Measurements from ENCODE around the gene CARMIL1.
"Not testable (repeated sequence)": the region's sequence is repeated elsewhere in the genome, so short reads cannot be mapped to it uniquely, and the experiment has no call there.

CARMIL1 gene

DNA sequence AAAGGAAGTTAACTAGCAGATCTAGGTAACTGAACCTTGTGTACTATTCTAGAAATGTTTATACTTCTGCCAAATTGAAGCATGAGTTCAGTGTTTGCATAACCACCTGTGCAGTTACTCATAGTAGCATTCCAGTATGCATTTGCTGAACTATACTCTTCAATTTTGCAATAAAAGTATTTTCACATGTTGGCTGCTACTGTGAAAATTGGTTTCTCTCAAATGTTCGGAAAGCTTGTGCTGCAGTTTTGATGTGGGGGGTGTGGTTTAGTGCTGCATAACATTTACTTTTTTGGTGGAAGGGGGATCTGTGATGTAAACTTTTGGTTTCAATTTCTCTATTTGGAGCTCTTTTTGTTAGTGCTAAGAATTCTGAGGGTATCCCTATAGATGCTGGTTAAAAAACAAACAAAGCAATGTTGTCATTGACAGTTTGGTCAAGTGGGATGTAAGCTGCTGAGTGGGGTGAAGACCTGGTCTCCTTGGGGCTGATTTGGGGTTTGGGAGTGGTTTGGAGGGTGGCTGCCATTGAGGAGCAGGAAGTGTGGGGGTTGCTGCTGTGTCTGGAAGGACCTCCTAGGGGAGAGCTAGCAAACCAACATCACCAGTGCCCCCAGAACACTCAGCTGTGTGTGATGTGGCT, 87.8 kb downstream of the CARMIL1 start:
- DNase-seq (ENCODE audit: low read depth in 2 of 3, low spot score in 2 of 3), result no peak

DNA sequence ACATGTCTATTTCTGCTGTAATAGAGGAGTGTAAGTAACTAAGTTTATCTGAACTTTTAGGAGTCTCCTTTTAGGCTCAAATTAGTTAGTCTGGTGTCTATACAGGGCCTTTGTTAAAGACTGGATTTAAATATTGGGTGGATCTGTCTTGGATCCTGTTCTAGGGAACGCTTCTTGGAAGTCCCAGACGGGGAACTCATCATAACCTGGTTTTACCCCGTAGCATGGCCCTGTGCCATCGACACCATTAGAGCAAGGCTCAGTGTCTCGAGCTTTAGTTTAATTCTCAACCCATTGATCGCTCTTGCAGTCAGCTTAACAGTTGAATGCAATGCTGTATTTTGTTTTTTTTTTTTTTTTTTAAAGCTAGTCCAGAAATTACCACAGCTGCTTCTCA, 89.9 kb downstream of the CARMIL1 start:
- no peak for DNase-seq (ENCODE audit: low read depth in 2 of 3, low spot score in 2 of 3)

DNA sequence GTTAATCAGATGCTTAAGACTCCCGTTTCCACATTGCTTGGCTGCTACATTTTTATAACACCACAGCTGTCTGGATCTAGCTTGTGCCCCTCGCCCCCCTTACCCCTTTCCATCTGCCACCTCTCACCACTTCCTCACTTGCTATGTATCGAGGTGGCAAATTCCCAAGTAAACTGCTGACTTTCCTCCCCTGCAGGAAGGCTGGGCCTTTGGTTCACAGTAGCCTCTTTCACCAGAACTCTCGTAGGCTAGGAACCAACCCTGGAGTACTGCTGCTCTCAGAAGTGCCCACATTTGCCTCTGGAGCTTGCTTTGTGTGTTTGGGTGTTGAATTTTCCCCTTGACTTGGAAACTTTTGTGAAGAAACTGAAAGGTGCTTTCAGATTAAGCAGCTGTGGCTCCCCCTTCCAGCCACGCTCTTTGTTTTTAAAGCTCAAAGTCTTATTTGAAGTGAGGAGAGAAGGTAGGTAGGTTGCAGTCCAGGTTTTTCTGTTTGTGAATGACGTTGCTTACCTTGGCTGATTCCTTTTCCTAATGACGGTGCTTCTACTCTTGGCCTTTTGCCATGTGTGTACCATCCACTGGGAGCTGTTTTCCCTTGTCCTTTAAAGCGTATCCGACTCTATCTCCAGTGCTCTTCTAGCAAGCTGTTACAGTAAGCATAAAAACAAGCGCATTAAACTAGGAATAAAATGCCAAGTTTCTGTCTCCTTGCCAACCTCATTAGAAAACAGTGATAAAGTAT, 90.4 kb downstream of the CARMIL1 start:
- no peak for DNase-seq (ENCODE audit: low read depth in 2 of 3, low spot score in 2 of 3)

DNA sequence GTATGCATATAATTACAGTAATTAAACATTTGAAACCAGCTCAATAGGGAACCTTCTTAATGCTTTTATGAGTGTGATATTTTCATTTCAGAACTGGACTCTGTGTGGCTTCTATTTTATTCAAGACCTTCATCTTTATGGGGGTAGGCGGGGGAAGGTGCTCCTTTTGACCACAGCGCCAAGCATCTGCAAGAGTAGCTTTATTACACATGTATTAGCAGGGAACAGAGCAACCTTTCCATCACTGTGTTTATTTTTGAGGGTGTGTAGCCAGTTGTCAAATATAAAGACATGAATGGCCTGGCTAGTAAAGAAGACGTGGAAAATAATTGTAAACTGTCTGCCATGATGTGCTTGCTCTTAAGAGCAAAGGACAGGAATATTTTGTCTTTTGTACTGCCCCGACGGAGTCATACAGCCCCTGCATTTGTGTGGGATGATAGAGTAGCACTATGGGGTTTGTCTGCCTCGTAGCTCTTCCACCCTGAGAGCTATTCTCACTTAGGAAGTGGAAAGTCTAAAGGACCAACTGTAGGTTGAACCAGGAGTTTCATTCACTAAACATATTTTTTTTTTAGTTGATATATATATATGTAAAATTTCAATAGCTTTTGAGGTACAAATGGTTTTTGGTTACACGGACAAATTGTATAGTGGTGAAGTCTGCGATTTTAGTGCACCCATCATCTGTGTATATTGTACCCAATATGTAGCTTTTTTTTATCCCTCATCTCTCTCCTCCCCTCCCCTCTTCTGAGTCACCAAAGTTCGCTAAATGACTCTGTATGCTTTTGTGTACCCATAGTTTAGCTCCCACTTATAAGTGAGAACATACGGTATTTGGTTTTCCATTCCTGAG, 91.2 kb downstream of the CARMIL1 start:
- DNase-seq (ENCODE audit: low read depth in 2 of 3, low spot score in 2 of 3), result no peak

DNA sequence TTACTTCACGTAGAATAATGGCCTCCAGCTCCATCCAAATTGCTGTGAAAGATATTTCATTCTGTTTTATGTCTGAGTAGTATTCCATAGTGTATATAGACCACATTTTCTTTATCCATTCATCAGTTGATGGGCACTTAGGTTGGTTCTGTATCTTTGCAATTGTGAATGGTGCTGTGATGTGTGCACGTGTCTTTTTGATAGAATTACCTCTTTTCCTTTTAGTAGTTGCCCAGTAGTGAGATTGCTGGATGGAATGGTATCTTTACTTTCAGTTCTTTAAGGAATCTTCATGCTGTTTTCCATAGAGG, 91.8 kb downstream of the CARMIL1 start:
- DNase-seq (ENCODE audit: low read depth in 2 of 3, low spot score in 2 of 3), result no peak

DNA sequence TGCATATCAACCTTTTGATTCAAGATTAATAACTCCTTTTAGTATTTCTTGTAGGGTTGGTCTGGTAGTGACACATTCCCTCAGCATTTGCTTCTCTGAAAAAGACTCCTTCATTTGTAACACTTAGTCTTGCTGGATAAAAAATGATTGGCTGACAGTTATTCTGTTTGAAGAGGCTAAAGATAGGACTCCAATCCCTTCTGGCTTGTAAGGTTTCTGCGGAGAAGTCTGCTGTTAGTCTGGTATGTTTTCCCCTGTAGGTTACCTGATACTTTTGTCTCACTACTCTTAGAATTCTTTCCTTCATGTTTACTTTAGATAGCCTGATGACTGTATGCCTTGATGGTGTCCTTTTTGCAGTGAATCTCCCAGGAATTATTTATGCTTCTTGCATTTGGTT, 96.0 kb downstream of the CARMIL1 start:
- no peak for DNase-seq (ENCODE audit: low read depth in 2 of 3, low spot score in 2 of 3)

DNA sequence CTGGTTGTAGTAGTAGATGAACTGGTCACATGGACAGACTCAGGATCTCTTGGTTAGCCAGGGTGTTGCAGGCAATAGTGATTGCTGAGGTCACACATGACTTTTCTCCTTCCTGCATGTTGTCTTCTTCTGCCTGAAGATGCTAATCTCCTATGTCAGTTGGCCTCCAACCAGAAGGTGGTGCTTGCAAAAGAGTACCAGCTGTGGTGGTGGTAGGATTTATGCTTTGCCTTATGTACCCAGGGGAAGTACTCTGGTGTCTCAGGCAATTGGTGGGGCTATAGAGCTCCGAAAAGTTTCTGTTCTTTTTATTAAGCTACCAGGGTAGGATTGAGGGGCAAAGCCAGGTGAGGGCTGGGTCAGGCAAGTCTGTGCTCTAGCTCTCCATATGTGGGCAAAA, 98.5 kb downstream of the CARMIL1 start:
- DNase-seq (ENCODE audit: low read depth in 2 of 3, low spot score in 2 of 3), result no peak

DNA sequence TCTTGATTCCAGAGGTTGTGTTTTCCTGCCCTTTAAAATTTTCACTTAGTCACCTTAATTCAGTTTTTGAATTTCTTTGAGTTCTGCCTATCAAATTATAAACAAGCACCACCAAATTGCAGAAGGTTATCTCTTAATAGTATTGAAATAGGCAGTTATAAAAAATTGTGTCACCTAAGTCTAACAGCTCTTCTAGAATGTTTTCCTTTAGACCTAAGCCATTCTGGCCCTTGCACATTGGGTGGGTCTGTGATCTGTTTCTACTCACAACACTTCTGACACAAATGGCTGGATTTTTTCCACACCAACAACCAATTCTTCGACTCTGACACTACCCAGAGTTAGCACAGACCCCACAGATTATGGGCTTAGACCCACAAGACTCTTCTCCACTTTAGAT, 101.9 kb downstream of the CARMIL1 start:
- DNase-seq (ENCODE audit: low read depth in 2 of 3, low spot score in 2 of 3), result no peak

DNA sequence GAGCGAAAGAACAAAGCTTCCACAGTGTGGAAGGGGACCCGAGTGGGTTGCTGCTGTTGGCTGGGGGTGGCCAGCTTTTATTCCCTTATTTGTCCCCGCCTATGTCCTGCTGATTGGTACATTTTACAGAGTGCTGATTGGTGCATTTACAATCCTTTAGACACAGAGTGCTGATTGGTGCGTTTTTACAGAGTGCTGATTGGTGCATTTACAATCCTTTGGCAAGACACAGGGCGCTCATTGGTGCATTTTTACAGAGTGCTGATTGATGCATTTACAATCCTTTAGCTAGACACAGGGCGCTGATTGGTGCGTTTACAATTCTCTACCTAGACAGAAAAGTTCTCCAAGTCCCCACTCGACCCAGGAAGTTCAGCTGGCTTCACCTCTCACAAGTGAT, 103.3 kb downstream of the CARMIL1 start:
- DNase-seq (ENCODE audit: low read depth in 2 of 3, low spot score in 2 of 3), result not testable (repeated sequence)

DNA sequence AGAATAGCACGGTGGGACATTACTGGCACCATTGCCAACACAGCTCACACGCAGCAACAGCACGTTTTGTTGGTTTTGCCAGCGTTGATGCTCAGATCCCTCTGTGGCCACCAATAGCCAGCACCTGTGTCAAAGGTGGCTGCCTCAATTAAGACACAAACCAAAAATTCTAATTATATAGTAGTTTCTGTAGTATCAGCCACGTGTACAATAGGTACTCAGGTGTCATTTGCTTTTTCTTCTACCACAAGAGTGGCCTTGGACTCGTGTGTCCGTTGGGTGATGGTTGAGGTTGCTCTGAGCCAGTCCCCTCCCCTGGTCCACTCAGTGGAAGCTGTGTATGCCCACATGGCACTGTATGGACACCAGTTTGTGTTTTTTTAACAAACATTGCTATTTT, 105.1 kb downstream of the CARMIL1 start:
- DNase-seq (ENCODE audit: low read depth in 2 of 3, low spot score in 2 of 3), result no peak

DNA sequence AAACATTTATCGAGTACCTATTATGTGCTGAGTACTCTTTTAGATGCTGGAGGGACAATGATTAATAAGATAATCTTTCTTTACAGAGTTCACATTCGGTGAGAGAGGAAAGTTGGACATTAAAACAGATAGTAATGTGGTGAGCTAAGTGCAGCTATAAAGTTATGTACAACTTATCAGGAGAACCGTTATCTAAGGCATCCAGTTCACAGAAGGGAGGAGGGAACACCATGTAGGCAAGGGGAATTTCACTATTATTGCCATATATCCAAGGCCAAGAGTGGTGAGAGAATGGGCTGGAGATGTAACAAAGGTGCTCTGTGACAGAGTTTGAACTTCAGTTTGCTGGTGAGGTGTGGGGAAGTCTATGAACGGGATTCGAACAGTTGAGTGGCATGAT, 105.8 kb downstream of the CARMIL1 start:
- DNase-seq (ENCODE audit: low read depth in 2 of 3, low spot score in 2 of 3), result no peak

DNA sequence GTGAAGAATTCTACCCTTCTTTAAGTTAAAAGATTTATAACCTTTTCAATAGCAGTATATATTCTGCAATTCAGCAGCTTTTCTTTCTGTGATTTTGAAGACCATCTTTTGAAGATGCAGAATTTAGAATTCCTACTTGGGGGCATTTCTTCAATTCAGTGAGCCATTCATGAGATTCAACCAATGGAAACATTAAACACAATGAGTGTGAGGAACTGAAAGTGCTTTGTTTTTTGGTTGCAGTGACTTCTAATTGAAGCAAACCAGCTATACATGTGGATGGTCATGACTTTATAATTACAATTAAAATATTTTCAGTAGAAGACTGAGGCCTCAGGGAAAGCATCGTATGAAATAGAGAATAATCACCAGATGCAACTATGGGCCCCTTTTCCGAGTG, 108.3 kb downstream of the CARMIL1 start:
- DNase-seq (ENCODE audit: low read depth in 2 of 3, low spot score in 2 of 3), result no peak

DNA sequence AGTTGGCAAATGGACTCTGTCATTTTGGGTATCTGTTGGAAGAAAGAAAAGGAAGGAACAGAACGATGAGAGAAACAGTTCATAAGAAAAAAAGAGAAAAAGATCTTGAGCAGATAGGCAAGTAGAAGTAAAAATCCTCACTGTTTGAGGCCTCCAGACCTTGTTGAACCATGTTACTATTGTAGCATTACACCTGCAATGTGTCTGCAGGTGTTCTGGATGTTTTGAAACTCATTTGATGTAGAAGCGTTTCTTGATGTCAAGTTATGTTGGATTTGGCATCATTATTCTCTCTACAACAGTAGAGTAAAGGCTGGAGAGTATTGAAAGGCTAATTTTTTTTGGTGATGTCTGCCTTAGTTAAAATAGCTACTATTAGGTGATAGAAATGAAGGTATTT, 108.7 kb downstream of the CARMIL1 start:
- no peak for DNase-seq (ENCODE audit: low read depth in 2 of 3, low spot score in 2 of 3)

DNA sequence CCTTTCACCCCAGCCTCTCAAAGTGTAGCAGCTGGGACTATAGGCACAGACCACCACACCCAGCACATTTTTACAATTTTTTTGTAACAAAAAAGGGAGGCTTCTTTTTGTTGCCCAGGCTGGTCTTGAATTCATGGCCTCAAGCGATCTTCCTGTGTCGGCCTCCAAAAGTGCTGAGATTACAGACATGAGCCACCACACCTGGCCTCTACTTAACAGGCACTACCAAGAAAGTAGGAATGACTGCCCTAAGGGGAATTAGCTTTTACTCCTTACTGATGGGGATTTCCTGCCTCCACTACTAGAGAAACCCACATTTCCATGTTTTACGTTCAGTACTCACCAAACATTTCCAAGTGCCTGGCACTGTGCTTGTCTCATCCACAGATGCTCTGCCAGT, 109.6 kb downstream of the CARMIL1 start:
- no peak for DNase-seq (ENCODE audit: low read depth in 2 of 3, low spot score in 2 of 3)

DNA sequence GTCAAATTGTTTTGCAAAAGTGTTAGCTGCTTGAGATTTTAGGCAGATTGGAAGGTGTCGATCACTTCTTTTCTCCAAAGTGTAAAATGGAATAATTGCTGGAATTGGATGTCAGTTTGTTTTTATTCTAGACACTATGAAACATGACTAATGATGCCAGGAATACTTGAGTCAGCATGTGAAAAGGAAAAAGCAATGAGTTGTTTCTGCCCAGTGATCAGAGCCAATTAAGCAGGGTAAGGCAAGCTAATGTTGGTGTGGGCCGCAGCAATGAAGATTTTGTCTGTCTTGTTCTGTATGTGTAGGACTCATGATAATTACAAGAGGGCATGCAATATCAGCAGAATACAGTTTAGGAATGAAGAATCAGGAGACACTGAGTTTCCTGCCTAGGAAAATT, 110.3 kb downstream of the CARMIL1 start:
- DNase-seq (ENCODE audit: low read depth in 2 of 3, low spot score in 2 of 3), result no peak

DNA sequence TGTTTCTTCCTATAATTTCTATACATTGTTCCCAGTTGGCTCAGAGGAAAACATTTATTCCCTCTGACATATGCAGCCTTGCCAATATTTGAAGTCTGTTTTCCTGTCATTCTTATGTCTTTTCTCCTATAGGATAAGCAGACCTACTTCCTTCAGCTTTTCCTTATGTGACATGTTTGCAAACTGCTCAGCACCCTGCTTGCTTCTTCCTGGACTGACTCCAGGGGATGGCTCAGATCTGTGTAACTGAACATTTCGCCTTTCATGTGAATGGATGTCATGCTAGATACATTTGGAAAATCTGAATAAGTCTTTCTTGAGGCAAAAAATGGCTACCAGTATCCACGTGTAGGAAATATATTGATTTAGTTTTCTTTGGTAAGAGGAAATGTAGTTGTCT, 113.2 kb downstream of the CARMIL1 start:
- DNase-seq (ENCODE audit: low read depth in 2 of 3, low spot score in 2 of 3), result no peak

DNA sequence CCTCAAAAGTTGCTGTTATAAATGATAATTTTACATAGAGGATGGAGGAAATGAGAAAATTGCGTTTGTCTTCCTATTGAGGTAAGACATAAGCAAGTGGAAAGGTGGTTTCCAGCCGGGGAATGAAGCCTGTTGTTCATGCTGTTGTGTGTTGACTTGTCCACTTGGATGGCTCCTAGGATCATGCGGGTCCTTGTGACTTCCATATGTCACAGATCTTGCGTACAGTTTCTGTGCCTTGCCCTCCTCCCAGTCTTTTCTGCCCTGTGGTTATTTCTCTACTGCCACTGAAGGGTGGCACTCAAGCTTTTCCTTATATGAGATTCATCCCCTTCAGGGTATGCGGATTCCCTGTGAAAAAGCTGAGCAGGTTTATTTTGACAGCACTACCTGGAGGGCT, 116.6 kb downstream of the CARMIL1 start:
- DNase-seq (ENCODE audit: low read depth in 2 of 3, low spot score in 2 of 3), result no peak

DNA sequence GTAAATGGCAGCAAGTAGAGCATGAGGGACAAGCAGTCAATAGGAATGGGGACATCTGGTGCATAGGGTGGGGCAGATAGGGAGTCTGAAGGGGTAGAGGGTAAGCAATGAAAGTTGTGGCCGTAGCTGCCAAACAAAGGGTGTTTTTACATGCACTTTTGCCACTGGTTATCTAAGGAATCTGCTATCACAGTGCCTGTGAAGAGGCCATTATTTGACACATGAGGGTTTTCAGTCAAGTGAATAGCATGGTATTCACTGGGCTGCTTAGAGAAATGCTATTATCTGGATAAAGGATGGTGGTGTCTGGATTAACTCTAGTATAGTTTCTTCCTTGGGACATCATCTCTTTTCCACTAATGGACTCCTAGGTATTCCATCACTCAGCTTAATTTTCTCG, 118.2 kb downstream of the CARMIL1 start:
- no peak for DNase-seq (ENCODE audit: low read depth in 2 of 3, low spot score in 2 of 3)

DNA sequence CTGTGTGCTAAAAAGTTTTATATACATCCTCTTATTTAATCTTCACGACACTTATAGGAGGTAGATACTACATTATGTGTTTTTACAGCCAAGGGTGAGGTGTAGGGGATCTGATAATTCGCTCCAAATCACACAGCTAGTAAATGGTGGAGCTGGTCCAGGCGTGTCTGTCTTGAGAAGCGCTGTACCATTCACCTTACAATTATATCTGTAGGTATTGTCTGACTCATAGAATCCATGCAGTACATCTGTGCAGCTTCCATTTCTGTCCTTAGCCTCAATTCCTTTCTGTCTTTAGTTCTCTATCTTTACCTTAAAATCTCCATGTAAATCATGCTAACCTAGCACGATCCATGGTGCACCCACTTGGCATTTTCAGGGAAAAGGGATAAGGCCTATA, 120.7 kb downstream of the CARMIL1 start:
- DNase-seq (ENCODE audit: low read depth in 2 of 3, low spot score in 2 of 3), result no peak

DNA sequence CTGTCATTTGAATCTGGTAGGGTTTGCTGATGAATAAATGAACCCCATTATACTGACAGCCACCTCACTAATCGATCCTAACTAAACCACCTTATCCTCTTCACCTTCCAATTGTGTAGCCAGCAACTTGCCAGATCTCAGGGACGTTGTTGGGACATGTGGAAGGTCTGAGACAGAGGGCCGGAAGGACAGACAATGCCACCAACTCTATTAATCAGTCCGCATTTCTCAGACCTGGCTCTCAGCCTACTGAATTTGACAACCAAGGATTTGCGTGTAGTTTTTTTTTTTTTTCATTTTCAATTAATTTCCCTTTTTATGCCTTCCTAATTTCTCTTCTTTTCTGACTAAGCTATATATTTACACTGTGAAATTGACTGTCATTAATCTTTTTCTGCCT, 122.5 kb downstream of the CARMIL1 start:
- no peak for DNase-seq (ENCODE audit: low read depth in 2 of 3, low spot score in 2 of 3)

DNA sequence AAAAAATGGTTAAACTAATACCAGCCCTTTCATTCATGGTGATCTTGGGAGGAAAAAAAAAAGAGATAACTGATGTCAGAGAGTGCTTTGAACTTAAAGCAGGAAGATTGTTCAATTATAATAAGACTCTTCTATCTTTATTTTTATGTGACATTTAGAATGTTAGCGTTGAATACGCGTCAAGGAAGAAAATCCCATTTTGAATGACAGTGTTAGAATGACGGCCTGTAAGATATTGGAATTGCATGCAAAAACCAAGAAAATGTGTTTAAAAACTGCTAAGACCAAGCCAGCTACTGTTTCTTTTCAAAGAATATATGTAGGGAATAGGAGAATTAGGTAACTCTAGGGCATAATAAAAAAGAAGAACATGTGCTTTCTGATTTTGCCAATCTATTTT, 123.0 kb downstream of the CARMIL1 start:
- no peak for DNase-seq (ENCODE audit: low read depth in 2 of 3, low spot score in 2 of 3)

DNA sequence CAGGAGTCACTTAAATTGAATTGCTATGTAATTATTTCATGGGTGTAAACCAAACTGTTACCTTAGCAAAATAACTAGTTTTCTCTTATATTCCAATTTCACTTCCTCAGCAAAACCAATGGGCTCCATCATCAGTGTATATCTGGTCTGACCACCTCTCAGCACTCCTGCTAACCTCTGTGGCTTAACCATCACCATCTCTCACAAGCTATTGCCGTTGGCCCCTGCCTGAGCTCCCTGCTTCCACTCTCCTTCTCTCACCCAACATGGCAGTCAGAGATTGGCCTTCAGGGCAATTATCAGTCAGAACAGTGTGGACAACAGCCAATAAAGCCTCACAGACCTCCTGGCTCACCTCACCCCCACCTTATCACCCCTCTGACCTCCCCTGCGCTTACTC, 124.0 kb downstream of the CARMIL1 start:
- no peak for DNase-seq (ENCODE audit: low read depth in 2 of 3, low spot score in 2 of 3)

All from activated CD8-positive, alpha-beta memory T cell treated with anti-CD3 and anti-CD28 coated beads for 48 hours (primary cell).